ENCODE results near the gene MRPL17. TPM values are rescaled to one million over a fixed set of nuclear protein-coding genes. Genes with fewer than 3 reads are reported as not detected.
A peak's percentile ranks its signal among the peaks of the same experiment; 100 is the strongest.

MRPL17 gene
- total and polyA plus RNA-seq, 9 of the 15 experiments (the other 6 are each of a cell fraction or from before 2014, with no cell fraction given), result 33.9 to 81.6 (median 43.9) TPM

DNA sequence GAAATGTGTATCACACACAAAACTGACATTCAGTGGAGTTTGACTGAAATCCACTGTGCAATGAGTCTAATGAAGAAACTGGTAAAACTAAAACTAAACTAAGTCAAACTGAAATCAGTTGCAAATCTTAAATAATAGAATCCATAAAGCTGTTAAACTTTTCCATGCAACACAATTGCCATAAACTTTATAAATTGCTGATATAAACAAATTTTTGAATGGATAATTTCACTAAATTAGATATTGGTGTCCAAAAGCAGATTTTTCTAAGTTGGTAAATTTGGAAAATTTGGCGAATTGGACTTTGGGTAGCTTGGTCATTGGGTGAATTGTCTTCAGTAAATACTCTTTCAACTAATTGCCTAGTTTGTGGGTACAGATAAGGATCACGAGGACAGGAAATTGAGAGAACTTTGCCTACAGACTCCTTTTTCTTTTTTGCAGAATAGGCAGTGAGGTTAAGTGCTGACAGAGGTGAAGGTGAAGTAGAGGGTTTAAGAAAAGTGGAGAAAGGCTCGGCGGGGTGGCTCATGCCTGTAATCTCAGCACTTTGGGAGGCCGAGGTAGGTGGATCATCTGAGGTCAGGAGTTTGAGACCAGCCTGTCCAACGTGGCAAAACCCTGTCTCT, 12.8 kb downstream of the MRPL17 start:
- DNase-seq (ENCODE audit: extremely low read depth in 1 of 4, low spot score in 3 of 4) (no peak), FAIRE-seq (no peak), ATAC-seq (no peak)
- CTCF ChIA-PET (ENCODE audit: low intra/inter-chr PET ratio), result interaction anchor here (0.7 to 1.2 kb wide), 2 partner anchors 19 to 203 kb away, joined by 3 read pairs; no protein-coding TSS in a partner anchor
- in situ Hi-C loops (cut with MboI), result loop anchor here (10.0 kb wide), 1 partner anchor 136 kb away; no protein-coding TSS in a partner anchor
- H3K9me1 ChIP-seq (ENCODE audit: control insufficient read depth, insufficient read depth, low read length), result no peaks in the 10 kb centered on the region
- H3K4me2 ChIP-seq (ENCODE audit: insufficient read depth, low read length), result no peak overlapping the region
- no peaks in the 10 kb centered on the region for H3K36me3 ChIP-seq (ENCODE audit: control insufficient read depth, insufficient read depth, low read length)
- 0 out of 2 replicates have a peak overlapping the region, but pooled peaks have one; percentile 37 for H2AFZ ChIP-seq (ENCODE audit: low read depth, low read length)
- no peaks in the 10 kb centered on the region for H3K9me3 ChIP-seq (replicated peaks; ENCODE audit: control insufficient read depth, insufficient read depth, low read depth, low read length)
- no peaks in the 10 kb centered on the region for H4K20me1 ChIP-seq (replicated peaks; ENCODE audit: control insufficient read depth, insufficient read depth, low read length)
- no peak overlapping the region for H3K4me3 ChIP-seq
- BruUV-seq (replicated peaks), result no TSS peak
- H3K27me3 ChIP-seq (ENCODE audit: control insufficient read depth in 2 of 2, insufficient read depth in 2 of 2, low read length in 2 of 2), result no peaks in the 10 kb centered on the region
- intact Hi-C loops (cut with micrococcal nuclease), result no loop called here
- H3K4me1 ChIP-seq (replicated peaks in 1 of 2; ENCODE audit: control insufficient read depth in 2 of 2, insufficient read depth in 2 of 2, low read length in 2 of 2), result peaks cover 0 to 24% of the 10 kb centered on the region in 2 experiments; a peak in 4 of 5 replicates
- H3K9ac ChIP-seq (ENCODE audit: insufficient read depth in 1 of 2, low read depth in 2 of 2, low read length in 2 of 2), result no peak overlapping the region
- H3K27ac ChIP-seq (ENCODE audit: extremely low read depth, low read depth, low read length), result no peak overlapping the region
- TF ChIP-seq MAFF (IDR thresholded peaks at IDR 0.05; ENCODE audit: low read length) (peak; percentile 73), C11orf30 (IDR thresholded peaks at IDR 0.05; ENCODE audit: low read depth) (peak; percentile 85), HDAC8 (tag; IDR thresholded peaks at IDR 0.05) (no peak), FOSL1 (tag; conservative IDR thresholded peaks at IDR 0.05) (no peak), MAFK (IDR thresholded peaks at IDR 0.05; ENCODE audit: low read length) (peak; percentile 51; the same call in 1 of the 2 replicates), ZNF316 (IDR thresholded peaks at IDR 0.05) (peak; percentile 92), MAFG (tag; conservative IDR thresholded peaks at IDR 0.05) (peak; percentile 69), ESRRA (IDR thresholded peaks at IDR 0.05; ENCODE audit: borderline replicate concordance, low read depth) (peak; percentile 40; the same call in 1 of the 2 replicates), CXXC5 (CRISPR knock-in tag; IDR thresholded peaks at IDR 0.05) (peak; percentile 65)
- H3K79me2 ChIP-seq (ENCODE audit: control insufficient read depth, insufficient read depth, low read length), result no peaks in the 10 kb centered on the region
- 25% methylated on average over 6 of the region's 6 CpGs for WGBS (ENCODE audit: insufficient coverage, low coverage, missing lambda C conversion rate)
- POLR2A ChIA-PET, result interaction anchor here (0.7 kb wide), 1 partner anchor 64 kb away, joined by 5 read pairs; no protein-coding TSS in a partner anchor

All from K562 (cell line).